Uterus (tissue), 4 donors: ENCODE measurements around the gene NHS. TPM values are rescaled to one million over a fixed set of nuclear protein-coding genes. Genes with fewer than 3 reads are reported as not detected.

Experiments used
- DNase-seq, 2 donors: peaks; one replicate each; pipeline ENCODE4 v3.0.0-alpha.2; 2019 to 2020
- H3K27ac ChIP-seq, 2 donors: fragments of 200-600 bp; sonication (generic); 1 replicate in 1 of 2; 2 replicates in 1 of 2; pipeline ENCODE4 v1.5.1; 2016 to 2018
- H3K27me3 ChIP-seq, 2 donors: fragments of 200-600 bp; sonication (generic); one replicate each; pipeline ENCODE4 v1.5.1; 2018 to 2019; ENCODE audit warnings: control low read depth in 1 of 2
- H3K36me3 ChIP-seq, 2 donors: fragments of 200-600 bp; sonication (generic); one replicate each; pipeline ENCODE4 v1.5.1; 2019; ENCODE audit warnings: control low read depth in 1 of 2
- H3K4me1 ChIP-seq, 2 donors: fragments of 200-600 bp; sonication (generic); one replicate each; pipeline ENCODE4 v1.5.1; 2018 to 2019; ENCODE audit warnings: control low read depth in 1 of 2
- H3K4me3 ChIP-seq, 2 donors: fragments of 200-600 bp; sonication (generic); 1 replicate in 1 of 2; 2 replicates in 1 of 2; pipeline ENCODE4 v1.5.1; 2018 to 2019; ENCODE audit warnings: mild to moderate bottlenecking in 1 of 2
- H3K9me3 ChIP-seq, 2 donors: fragments of 200-600 bp; sonication (generic); one replicate each; pipeline ENCODE4 v1.5.1; 2019; ENCODE audit warnings: control low read depth in 1 of 2
- CTCF ChIP-seq, 4 experiments: fragments of 200-600 bp in 2 of 4; fragments of 450-650 bp in 2 of 4; sonication (generic) in 2 of 4; IDR thresholded peaks; one replicate each; pipeline ENCODE4 v1.5.1; 2016 to 2019; ENCODE audit warnings: antibody characterized with exemption in 4 of 4, mild to moderate bottlenecking in 2 of 4, moderate library complexity in 1 of 4
- POLR2A ChIP-seq, 2 donors: fragments of 450-650 bp; IDR thresholded peaks; one replicate each; pipeline ENCODE4 v1.6.1; 2016; ENCODE audit warnings: antibody characterized with exemption in 2 of 2, mild to moderate bottlenecking in 1 of 2, moderate library complexity in 1 of 2
- intact Hi-C: fragments of 100-400 bp; cut with DNase I; formaldehyde crosslinking; loops from one replicate; pipeline ENCODE4 v1.15.1; 2023; ENCODE audit warnings: low total_unique reads
- total RNA-seq, 4 donors: library from RNA; depleted of rRNA in 3 of 4; stranded (reverse); fragments of >200 nt in 3 of 4; gene quantifications; one replicate each; pipeline versions ENCODE4 v1.1.0 to v1.2.4, GENCODE V29; 2014 to 2023
- donor health status: DM: yes; HTN: yes; CAD: no.

The NHS gene
- total RNA-seq, 4 donors from 2014 or later: 3.5 to 14.3 (median 9.5) TPM

- peak in 2 of 4 experiments; percentile 6 to 13 for TF ChIP-seq CTCF (IDR thresholded peaks at IDR 0.05)
- no peak for TF ChIP-seq POLR2A (IDR thresholded peaks at IDR 0.05)
Measured at GRCh38 chrX:17361620-17362019, 13.4 kb upstream of the NHS start.

GRCh38 chrX:17368002-17368401, 7.0 kb upstream of the NHS start:
- intact Hi-C loops: no loop called here
- no peaks in the 10 kb centered on the region for H3K36me3 ChIP-seq
- no peaks in the 10 kb centered on the region for H3K4me1 ChIP-seq
- H3K9me3 ChIP-seq: no peaks in the 10 kb centered on the region
- H3K27me3 ChIP-seq: no peaks in the 10 kb centered on the region
- TF ChIP-seq POLR2A (IDR thresholded peaks at IDR 0.05) (no peak), CTCF (IDR thresholded peaks at IDR 0.05) (no peak)
- H3K27ac ChIP-seq: no peak overlapping the region
- no peak overlapping the region for H3K4me3 ChIP-seq
- DNase-seq: no peak

More at GRCh38 chrX:17361620-17362019, 13.4 kb upstream of the NHS start:
- Histone ChIP-seq H3K4me1 (no peaks in the 10 kb centered on the region), H3K27me3 (no peaks in the 10 kb centered on the region), H3K9me3 (no peaks in the 10 kb centered on the region), H3K4me3 (no peak overlapping the region), H3K36me3 (no peaks in the 10 kb centered on the region), H3K27ac (no peak overlapping the region)
- intact Hi-C loops: no loop called here
- no peak for DNase-seq

- Histone ChIP-seq H3K27ac (peak overlapping the region in 1 of 2 donors; percentile 26), H3K4me1 (no peaks in the 10 kb centered on the region), H3K27me3 (no peaks in the 10 kb centered on the region), H3K4me3 (no peak overlapping the region), H3K9me3 (no peaks in the 10 kb centered on the region), H3K36me3 (no peaks in the 10 kb centered on the region)
- TF ChIP-seq CTCF (IDR thresholded peaks at IDR 0.05) (no peak), POLR2A (IDR thresholded peaks at IDR 0.05) (no peak)
- DNase-seq: no peak
- intact Hi-C loops: no loop called here
Measured at GRCh38 chrX:17369309-17369708, 5.7 kb upstream of the NHS start.

- no peak for DNase-seq
- TF ChIP-seq CTCF (IDR thresholded peaks at IDR 0.05) (no peak), POLR2A (IDR thresholded peaks at IDR 0.05) (no peak)
- intact Hi-C loops: no loop called here
Measured at GRCh38 chrX:17370191-17370590, 4.8 kb upstream of the NHS start.

GRCh38 chrX:17372052-17372451, 2.9 kb upstream of the NHS start:
- no peak for TF ChIP-seq CTCF (IDR thresholded peaks at IDR 0.05)
- no peak for TF ChIP-seq POLR2A (IDR thresholded peaks at IDR 0.05)
- intact Hi-C loops: no loop called here

More at GRCh38 chrX:17370191-17370590, 4.8 kb upstream of the NHS start:
- Histone ChIP-seq H3K4me1 (no peaks in the 10 kb centered on the region), H3K36me3 (no peaks in the 10 kb centered on the region), H3K27me3 (no peaks in the 10 kb centered on the region), H3K4me3 (no peak overlapping the region), H3K9me3 (no peaks in the 10 kb centered on the region), H3K27ac (no peak overlapping the region)

More at GRCh38 chrX:17372052-17372451, 2.9 kb upstream of the NHS start:
- Histone ChIP-seq H3K9me3 (no peaks in the 10 kb centered on the region), H3K27ac (no peak overlapping the region), H3K27me3 (no peaks in the 10 kb centered on the region), H3K4me3 (no peak overlapping the region), H3K36me3 (no peaks in the 10 kb centered on the region), H3K4me1 (no peaks in the 10 kb centered on the region)
- DNase-seq: no peak
